ENCODE data around the gene GCSH.

DNA sequence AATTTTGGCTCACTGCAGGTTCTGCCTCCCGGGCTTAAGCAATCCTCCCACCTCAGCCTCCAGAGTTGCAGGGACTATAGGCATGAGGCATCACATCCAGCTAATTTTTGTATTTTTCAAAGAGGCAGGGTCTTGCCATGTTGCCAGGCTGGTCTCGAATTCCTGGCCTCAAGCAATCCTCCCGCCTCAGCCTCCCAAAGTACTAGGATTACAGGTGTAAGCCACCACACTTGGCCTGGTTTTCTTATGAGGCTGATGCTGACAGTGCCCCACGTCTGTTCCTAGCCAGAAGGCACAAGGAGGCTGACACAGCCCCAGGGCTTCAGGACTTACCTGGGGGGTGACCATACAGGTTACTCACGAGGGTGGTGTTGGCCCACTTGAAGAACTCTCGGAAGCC is 33.9 kb upstream of the GCSH start:
- no peak for TF ChIP-seq POLR2A (IDR thresholded peaks at IDR 0.05)
- TF ChIP-seq, protein P1, sequence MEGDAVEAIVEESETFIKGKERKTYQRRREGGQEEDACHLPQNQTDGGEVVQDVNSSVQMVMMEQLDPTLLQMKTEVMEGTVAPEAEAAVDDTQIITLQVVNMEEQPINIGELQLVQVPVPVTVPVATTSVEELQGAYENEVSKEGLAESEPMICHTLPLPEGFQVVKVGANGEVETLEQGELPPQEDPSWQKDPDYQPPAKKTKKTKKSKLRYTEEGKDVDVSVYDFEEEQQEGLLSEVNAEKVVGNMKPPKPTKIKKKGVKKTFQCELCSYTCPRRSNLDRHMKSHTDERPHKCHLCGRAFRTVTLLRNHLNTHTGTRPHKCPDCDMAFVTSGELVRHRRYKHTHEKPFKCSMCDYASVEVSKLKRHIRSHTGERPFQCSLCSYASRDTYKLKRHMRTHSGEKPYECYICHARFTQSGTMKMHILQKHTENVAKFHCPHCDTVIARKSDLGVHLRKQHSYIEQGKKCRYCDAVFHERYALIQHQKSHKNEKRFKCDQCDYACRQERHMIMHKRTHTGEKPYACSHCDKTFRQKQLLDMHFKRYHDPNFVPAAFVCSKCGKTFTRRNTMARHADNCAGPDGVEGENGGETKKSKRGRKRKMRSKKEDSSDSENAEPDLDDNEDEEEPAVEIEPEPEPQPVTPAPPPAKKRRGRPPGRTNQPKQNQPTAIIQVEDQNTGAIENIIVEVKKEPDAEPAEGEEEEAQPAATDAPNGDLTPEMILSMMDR (IDR thresholded peaks at IDR 0.05): no peak

Data from transverse colon (tissue), 3 donors.